ENCODE results near the gene MYO3B.
"Not testable (repeated sequence)": the region's sequence is repeated elsewhere in the genome, so short reads cannot be mapped to it uniquely, and the experiment has no call there.

The MYO3B gene

DNA sequence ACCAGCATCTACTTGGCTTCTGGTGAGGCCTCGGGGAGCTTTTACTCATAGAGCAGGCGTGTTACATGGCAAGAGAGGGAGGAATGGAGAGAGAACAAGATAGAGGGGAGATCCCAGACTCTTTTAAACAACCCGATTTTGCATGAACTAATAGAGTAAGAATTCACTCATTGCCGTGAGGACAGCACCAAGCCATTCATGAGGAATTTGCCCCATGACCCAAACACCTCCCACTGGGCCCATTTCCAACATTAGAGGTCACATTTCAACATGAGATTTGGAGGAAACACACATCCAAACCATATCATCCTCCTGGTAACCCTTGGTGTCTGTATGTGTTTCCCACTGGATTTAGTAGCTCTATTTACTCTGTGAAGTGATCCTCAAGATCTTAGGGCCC lies 287.3 kb downstream of the MYO3B start:
- DNase-seq (ENCODE audit: low read depth, low spot score): no peak

GRCh38 chr2:170466632-170467031 lies 288.7 kb downstream of the MYO3B start:
- no peak for DNase-seq (ENCODE audit: low read depth, low spot score)

More for the DNA sequence above, 287.3 kb downstream of the MYO3B start:
- H3K4me3 ChIP-seq (ENCODE audit: low read length): no peak overlapping the region

DNA sequence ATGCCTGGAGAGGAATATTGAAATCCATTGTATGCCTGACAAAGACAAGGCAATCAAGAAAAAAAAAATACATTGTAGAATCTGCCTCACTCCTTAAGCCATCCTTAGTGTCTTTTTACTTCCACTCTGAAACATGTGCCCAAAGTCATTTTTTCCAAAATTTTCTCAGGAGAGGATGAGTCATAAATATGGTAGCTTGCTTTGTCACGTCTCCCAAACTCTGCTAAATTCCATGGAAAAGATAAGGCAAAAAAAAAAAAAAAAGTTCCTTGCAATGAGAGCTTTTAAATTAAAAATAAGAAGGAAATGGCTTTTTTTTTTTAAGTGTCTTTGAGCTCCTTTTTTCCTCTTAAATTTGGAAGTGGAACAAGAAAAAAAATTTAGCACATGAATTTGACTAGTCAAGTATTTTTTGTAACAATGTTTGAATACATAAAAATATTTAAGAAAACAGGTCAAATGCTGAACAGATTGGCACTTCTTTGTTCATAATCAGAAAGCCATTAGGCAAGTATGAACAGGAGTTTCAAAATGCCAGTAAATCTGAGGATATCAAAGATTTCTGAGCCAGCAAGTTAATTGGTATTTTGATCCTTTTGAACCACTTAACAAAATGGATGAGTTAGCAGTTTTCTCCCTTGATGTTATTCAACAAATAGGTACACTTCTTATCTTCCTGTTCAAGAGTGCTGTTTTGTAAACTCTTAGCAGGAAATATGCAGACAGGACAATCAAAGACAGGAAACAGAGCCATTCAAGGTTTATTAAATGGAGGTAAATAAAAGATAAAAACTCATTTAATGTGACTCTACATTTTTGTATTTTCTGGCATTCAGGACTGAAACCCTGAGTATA lies 289.8 kb downstream of the MYO3B start:
- no peak overlapping the region for H3K4me3 ChIP-seq (ENCODE audit: low read length)
- no peak for DNase-seq (ENCODE audit: low read depth, low spot score)

More at GRCh38 chr2:170466632-170467031, 288.7 kb downstream of the MYO3B start:
- no peak overlapping the region for H3K4me3 ChIP-seq (ENCODE audit: low read length)

- no peak overlapping the region for H3K4me3 ChIP-seq (ENCODE audit: low read length)
- DNase-seq (ENCODE audit: low read depth, low spot score): no peak
Observed at GRCh38 chr2:170468557-170468956, 290.6 kb downstream of the MYO3B start.

- not testable (repeated sequence) for H3K4me3 ChIP-seq (ENCODE audit: low read length); DNase-seq (ENCODE audit: low read depth, low spot score)
Observed at GRCh38 chr2:170472498-170472897, 294.6 kb downstream of the MYO3B start.

DNA sequence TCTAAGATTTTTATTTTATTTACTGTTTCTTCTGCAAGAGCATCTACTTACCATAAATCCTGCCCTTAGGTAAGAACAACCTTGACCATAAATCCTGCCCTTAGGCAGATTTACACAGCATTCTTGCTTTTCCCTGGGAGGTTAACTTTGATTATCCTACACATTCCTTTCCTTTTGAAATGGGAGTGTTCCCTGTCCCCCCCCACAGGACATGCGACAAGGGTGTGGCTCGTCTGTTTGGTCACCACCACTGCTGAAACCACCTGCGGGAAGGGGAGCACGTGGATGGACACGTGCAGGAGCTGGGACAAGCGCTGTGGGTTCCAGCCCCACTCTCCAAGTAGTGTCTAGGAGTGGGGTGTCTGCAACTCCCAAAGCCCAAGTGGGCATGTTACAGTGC lies 297.9 kb downstream of the MYO3B start:
- DNase-seq (ENCODE audit: low read depth, low spot score): no peak
- H3K4me3 ChIP-seq (ENCODE audit: low read length): no peak overlapping the region

DNA sequence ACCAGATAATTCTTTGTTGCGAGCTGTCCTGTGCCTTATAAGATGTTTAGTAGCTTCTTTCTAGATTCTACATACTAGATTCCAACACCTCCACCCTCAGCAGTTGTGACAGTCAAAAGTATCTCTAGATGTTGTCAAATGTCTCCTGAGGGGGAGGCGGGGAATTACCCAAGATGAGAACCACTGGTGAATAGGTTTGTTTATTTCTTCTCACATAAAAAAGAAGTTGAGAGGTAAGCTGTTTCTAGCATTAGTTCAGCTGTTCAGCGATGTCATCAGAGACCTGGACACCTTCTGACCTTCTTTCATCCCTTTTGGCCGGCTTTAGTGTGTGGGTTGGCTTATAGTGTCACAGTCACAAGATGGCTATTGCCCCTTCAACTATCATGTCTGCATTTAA lies 299.7 kb downstream of the MYO3B start:
- no peak for DNase-seq (ENCODE audit: low read depth, low spot score)
- H3K4me3 ChIP-seq (ENCODE audit: low read length): no peak overlapping the region

- no peak for DNase-seq (ENCODE audit: low read depth, low spot score)
- no peak overlapping the region for H3K4me3 ChIP-seq (ENCODE audit: low read length)
Observed at GRCh38 chr2:170481201-170481600, 303.3 kb downstream of the MYO3B start.

DNA sequence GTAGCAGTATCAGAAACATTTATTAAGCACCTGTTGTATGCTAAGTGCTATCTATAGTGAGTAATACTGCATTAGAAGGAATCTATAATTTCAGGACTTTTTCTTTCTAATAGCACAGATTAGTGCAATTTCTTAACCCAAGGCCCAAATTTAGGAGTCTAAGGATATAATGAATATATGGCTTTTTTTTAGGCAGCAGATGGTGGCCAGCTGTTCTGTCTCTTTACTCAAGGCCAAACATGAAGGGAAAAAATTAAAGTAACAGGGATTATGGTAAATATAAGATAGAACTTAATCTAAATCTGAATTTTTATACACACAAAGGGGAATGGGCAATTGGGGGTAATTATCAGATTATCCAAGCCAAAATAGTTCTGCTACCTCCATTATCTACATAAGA lies 306.6 kb downstream of the MYO3B start:
- DNase-seq (ENCODE audit: low read depth, low spot score): no peak
- H3K4me3 ChIP-seq (ENCODE audit: low read length): no peak overlapping the region

DNA sequence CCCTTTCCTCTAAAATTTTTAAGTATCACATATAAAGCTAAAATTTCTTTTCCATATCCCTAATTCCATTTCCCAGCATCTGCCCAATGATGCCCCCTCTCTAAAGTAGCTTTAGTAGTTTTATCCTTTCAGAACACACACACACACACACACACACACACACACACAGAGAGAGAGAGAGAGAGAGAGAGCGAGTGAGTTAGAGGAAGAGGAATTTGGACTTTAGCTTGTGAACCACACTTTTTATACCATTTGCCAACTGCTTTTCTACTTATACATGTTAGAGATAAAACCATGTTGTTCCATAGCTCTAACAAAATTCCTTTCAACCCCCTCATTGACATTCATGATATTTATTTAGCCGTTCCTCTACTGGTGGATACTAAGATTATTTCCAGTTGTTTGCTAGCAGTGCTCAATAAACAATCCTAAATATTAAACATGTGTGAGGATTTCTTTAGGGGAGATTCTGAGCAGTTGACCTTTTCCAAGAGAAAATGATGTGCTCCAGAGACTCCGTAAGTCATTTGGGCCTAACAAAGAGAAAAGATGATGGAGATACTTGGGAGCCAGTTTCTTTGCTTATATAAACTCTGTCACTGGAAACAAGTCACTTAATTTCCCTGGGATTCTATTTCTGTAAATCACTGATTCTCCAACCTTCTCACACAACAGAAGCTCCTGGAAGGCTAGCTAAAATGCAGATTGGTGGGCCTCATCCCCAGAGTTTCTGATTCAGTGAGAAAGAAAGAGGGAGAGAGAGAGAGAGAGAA lies 307.5 kb downstream of the MYO3B start:
- H3K4me3 ChIP-seq (ENCODE audit: low read length): no peak overlapping the region
- DNase-seq (ENCODE audit: low read depth, low spot score): no peak

DNA sequence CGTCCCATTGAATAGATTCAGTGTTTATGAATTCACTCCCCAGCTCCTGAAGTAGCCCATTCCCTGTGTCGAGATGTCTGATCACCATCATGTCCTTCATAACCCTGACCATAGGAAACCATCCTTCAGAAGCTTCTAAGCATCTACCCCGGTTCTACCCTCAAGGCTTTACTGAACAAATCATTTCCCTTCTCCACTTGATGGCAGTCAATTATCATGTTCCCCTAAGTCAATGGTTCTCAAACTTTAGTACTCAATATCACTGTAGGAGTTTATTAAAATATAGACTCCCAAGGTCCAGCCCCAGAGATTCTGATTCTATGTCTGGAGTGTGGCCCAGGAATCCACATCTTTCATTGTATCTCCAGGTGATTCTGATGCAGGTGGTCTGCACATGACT lies 308.8 kb downstream of the MYO3B start:
- H3K4me3 ChIP-seq (ENCODE audit: low read length): no peak overlapping the region
- no peak for DNase-seq (ENCODE audit: low read depth, low spot score)

- H3K4me3 ChIP-seq (ENCODE audit: low read length): no peak overlapping the region
- no peak for DNase-seq (ENCODE audit: low read depth, low spot score)
Observed at GRCh38 chr2:170488807-170489206, 310.9 kb downstream of the MYO3B start.

DNA sequence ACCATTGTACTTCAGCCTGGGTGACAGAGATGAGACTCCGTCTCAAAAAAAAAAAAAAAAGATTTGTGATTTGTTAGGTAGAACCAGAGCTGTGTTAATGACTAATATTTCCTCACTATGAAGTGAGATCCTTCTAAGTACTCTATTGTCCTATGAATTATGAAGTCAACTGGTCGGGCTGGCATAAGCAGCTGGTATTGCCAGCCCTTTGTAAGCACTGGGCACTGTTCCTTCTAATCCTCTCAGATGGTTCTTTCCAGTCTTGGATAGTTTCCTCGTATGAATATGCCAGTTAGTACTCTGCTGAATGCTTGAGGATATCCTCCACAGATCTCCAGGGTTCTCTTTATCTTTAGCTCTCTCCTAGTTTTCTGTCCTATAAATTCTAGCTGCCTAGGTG lies 314.1 kb downstream of the MYO3B start:
- DNase-seq (ENCODE audit: low read depth, low spot score): no peak
- no peak overlapping the region for H3K4me3 ChIP-seq (ENCODE audit: low read length)

DNA sequence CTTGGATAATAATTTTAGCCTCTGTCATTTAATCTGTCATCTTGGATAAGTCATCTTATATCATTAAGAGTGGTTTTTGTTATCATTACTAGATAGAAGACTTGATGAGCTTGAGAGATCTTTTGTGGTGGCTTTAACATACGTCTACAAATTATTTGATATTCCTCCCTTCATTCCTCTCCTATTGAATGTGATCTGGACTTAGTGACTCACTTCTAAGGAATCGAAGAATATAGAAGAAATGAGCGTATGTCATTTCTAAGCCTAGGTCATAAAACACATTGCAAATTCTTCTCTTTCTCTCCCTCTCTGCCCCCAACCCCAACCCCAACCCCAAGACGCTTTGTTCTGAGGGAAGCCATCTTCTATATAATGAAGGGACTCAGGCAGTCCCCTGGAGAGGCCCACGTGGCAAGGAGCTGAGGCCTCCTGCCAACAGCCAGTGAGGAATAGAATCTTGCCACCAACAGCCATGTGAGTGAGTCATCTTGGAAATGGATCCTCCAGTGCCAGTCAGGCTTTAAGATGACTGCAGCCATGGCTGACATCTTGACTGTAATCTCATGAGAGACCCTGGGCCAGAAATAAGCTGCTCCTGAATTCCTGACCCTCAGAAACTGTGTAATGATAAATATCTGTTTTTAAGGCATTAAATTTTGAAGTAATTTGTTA lies 315.6 kb downstream of the MYO3B start:
- H3K4me3 ChIP-seq (ENCODE audit: low read length): no peak overlapping the region
- no peak for DNase-seq (ENCODE audit: low read depth, low spot score)

GRCh38 chr2:170495896-170496295 lies 317.9 kb downstream of the MYO3B start:
- no peak overlapping the region for H3K4me3 ChIP-seq (ENCODE audit: low read length)
- no peak for DNase-seq (ENCODE audit: low read depth, low spot score)

GRCh38 chr2:170498619-170499018 lies 320.7 kb downstream of the MYO3B start:
- no peak for DNase-seq (ENCODE audit: low read depth, low spot score)
- no peak overlapping the region for H3K4me3 ChIP-seq (ENCODE audit: low read length)

DNA sequence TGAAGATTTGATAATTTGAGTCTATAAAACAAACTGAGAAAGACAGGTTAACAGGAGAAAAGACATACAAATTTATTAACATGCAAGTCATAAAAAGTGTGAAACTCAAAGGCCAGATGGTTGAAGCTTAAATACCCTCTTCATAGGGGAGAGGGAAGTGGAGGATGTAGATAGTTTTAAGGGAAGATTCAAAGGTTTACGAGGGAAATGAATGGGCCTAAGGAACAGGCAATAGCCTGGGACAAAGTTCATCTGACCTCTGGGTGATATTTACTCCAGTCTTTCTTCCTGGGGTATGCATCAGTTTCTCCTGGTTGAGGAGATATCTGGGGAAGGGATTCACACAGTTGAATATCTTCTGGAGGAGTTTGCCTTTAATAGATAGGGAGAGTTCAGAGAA lies 322.2 kb downstream of the MYO3B start:
- no peak overlapping the region for H3K4me3 ChIP-seq (ENCODE audit: low read length)
- no peak for DNase-seq (ENCODE audit: low read depth, low spot score)

DNA sequence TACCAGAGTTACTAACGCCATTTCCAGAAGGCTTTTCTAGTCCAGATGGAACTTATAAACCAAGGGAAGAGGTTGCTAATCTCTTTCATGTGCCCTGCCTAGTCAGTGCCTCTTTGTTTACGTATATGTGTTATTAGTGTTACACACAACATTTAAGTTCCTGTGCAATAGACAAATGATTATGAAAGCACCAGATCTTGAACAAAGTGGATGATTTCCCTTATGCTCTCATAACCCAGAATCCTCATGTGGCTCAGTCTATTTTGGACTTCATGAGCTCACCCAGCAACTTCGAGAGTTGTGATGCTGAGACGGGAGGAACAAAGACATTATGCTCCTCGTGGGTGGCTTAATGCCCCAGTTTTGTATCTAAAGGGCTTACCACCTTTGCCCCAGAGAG lies 322.8 kb downstream of the MYO3B start:
- DNase-seq (ENCODE audit: low read depth, low spot score): no peak
- no peak overlapping the region for H3K4me3 ChIP-seq (ENCODE audit: low read length)

DNA sequence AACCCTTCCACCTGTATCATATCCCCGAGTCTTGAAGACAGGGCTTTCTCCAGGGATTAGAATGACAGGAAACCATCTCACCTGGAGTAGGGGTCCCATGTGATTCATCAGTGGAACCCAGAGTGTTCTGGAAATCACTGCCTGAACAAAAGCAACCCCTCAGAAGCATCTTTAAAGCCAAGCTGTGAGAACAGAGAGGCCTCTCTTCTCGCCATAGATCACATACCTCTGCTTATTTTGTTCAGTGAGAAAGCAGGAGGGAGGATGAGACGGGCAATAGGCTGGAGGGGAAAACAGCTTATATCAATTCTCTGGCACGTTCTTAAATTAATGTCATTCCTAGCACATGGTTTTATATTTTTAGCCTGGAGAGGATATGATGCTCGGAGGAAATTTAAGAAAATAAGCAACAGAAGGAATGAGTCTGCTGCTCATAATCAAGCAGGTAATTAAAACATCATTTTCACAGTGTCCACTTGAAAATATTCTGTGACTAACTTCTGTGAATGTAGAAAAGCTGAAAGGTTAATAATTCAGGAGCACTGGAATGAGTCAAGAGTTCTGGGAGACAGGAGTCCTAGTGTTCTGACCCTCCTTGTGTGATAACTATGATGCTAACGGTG lies 323.6 kb downstream of the MYO3B start:
- no peak overlapping the region for H3K4me3 ChIP-seq (ENCODE audit: low read length)
- DNase-seq (ENCODE audit: low read depth, low spot score): no peak
